ENCODE measurements around the gene SEPTIN5.

SEPTIN5 gene

DNA sequence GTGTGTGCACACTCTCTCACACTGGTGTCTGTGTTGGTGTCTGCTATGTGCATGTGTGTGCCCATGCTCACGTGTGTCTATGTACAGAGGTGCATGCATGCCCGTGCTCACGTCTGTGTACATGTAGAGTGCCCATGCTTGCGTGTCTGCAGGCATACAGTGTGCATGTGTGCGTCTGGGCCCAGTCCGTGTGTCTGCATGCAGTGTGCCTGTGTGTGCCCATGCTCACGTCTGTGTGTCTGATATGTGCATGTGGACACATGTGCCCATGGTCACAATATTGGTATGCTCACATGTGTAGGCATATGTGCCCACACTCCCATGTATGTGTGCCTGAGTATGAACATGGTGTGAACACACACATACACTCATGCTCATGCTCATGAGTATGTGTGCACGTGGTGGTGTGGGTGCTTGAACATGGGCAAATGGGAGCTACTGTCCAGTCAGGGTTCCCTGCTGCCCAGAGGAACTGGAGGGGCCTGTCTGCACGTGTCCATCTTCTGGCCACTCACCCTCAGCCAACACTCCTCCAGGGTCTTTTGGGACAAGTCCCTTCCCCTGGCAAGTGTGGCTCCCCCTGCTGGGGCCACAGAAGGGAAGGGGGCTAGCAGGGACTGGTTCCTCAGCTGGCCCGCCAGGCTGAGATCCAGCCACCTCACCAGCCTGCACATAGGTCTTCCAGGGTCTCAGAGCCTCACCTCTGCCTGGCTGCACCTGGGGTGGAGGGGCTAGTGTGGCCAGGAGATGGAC is 39.0 kb downstream of the SEPTIN5 start:
- no peak overlapping the region for H3K4me3 ChIP-seq (ENCODE audit: control insufficient read depth, low read depth, low read length)
- DNase-seq (ENCODE audit: low read depth), result no peak
- TF ChIP-seq, protein P1, sequence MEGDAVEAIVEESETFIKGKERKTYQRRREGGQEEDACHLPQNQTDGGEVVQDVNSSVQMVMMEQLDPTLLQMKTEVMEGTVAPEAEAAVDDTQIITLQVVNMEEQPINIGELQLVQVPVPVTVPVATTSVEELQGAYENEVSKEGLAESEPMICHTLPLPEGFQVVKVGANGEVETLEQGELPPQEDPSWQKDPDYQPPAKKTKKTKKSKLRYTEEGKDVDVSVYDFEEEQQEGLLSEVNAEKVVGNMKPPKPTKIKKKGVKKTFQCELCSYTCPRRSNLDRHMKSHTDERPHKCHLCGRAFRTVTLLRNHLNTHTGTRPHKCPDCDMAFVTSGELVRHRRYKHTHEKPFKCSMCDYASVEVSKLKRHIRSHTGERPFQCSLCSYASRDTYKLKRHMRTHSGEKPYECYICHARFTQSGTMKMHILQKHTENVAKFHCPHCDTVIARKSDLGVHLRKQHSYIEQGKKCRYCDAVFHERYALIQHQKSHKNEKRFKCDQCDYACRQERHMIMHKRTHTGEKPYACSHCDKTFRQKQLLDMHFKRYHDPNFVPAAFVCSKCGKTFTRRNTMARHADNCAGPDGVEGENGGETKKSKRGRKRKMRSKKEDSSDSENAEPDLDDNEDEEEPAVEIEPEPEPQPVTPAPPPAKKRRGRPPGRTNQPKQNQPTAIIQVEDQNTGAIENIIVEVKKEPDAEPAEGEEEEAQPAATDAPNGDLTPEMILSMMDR (conservative IDR thresholded peaks at IDR 0.05; ENCODE audit: control insufficient read depth, insufficient read depth, low read depth, low read length), result no peak

DNA sequence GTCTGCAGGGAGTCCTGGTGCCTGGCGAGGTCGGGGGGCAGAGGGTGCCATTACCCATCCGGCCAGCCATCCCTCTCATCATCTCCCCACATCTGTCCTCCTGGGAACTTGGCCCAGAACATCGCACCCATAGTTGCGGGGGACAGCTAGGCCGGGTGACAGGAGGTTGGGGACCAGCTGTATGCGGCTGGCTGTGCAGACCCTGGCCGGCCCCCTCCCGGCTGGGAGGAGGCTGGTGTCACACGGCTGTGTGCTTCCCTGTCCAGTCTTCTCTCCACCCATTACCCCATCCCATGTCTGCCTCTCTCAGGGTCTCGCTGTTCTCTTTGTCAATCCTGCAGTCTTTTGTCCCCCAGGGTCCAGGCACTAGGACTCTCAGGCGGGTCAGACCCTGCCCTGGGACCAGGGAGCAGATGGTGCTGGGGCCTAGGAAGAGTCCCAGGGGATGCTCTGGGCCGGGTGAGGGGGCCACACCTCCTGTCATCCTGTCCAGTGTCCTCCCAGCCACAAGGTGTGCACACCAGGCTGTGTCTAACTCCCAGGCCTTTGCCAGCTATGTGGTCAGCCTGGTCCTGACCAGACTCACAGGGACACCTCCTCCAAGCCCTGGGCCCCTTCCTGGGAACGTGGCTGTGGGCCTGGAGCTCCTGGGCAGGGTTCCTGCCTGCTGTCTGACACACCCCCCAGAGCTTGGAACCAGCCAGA is 39.8 kb downstream of the SEPTIN5 start:
- H3K4me3 ChIP-seq (ENCODE audit: control insufficient read depth, low read depth, low read length), result no peak overlapping the region
- DNase-seq (ENCODE audit: low read depth), result no peak
- TF ChIP-seq, protein P1 (conservative IDR thresholded peaks at IDR 0.05; ENCODE audit: control insufficient read depth, insufficient read depth, low read depth, low read length), result no peak

DNA sequence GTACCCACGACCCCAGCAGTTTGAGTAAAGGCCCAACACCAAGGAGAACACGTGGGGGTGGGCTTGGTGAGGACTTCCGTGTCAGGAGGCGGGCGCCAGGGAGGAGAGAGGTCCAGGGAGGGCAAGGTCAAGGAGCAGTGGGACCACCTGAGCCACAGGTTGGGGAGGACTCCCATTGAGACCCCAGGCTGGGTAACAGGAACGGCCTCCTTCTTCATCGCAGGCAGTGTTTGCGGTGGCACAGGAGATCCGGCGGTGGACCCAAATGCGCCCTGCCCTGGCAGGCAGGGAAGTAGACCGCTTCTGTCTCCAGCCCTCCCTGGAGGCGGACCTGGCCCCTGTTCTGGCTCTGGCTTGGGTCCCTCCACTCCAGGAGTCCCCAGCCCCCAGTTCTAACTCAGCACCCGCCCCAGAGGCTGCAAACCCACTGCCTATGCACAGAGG is 40.4 kb downstream of the SEPTIN5 start:
- no peak overlapping the region for H3K4me3 ChIP-seq (ENCODE audit: control insufficient read depth, low read depth, low read length)
- TF ChIP-seq, protein P1 (conservative IDR thresholded peaks at IDR 0.05; ENCODE audit: control insufficient read depth, insufficient read depth, low read depth, low read length), result no peak
- no peak for DNase-seq (ENCODE audit: low read depth)

DNA sequence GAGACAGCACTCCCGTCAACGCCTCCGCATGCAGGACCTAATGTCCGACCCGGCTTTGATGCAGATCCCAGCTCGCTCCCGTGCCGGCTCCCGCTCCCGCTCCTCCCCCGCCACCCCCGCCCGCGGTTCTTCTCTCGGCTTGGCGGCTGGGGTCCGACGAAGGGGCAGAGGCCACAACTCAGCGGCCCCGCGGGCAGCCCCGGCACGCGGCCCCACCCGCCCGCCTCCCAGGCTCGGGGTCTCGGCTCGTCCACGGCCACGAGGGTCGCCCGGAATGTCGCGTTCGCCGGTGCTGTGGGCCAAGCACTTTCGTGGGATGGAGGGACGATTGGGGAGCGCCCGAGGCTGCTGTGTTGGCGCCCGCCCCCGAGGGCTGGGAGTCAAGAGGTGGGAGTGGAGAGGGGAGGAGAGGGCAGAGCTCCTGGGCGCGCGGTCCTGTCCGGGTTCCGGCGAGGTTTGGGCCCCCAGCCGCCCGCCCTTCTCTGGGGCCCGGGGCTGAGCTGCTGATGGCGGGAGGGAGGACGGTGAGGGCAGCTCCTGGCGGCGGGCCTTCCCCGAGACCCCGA is 40.9 kb downstream of the SEPTIN5 start:
- no peak for DNase-seq (ENCODE audit: low read depth)
- H3K4me3 ChIP-seq (ENCODE audit: control insufficient read depth, low read depth, low read length), result no peak overlapping the region
- TF ChIP-seq, protein P1 (conservative IDR thresholded peaks at IDR 0.05; ENCODE audit: control insufficient read depth, insufficient read depth, low read depth, low read length), result no peak

DNA sequence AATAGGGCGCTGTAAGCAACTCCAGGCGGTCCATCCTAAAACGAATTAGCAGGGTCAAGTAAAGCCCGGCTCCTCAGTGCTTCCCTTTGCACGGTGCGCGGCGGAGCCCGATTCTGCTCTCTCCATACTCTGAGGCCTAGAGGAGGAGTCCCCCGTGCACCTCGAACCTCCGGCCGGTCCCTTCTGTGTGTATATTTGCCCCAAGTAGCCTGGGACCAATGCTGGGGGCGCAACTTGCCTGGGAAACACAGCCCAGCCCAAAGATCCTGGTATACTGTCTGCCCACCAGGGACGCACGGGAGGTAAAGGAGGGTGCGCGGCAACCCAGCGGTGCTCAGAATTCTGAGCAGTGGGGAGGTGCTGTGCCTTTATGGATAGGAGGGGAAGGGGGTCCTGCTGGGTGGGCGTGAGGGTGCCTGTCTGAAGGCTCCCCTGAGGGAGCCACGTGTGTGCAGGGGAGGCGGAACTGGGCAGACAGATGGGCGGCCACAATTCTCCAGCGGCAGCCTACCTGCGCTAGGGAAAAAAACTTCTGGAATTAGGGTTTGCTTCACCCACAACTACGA is 41.5 kb downstream of the SEPTIN5 start:
- H3K4me3 ChIP-seq (ENCODE audit: control insufficient read depth, low read depth, low read length), result no peak overlapping the region
- TF ChIP-seq, protein P1 (conservative IDR thresholded peaks at IDR 0.05; ENCODE audit: control insufficient read depth, insufficient read depth, low read depth, low read length), result no peak
- DNase-seq (ENCODE audit: low read depth), result no peak

DNA sequence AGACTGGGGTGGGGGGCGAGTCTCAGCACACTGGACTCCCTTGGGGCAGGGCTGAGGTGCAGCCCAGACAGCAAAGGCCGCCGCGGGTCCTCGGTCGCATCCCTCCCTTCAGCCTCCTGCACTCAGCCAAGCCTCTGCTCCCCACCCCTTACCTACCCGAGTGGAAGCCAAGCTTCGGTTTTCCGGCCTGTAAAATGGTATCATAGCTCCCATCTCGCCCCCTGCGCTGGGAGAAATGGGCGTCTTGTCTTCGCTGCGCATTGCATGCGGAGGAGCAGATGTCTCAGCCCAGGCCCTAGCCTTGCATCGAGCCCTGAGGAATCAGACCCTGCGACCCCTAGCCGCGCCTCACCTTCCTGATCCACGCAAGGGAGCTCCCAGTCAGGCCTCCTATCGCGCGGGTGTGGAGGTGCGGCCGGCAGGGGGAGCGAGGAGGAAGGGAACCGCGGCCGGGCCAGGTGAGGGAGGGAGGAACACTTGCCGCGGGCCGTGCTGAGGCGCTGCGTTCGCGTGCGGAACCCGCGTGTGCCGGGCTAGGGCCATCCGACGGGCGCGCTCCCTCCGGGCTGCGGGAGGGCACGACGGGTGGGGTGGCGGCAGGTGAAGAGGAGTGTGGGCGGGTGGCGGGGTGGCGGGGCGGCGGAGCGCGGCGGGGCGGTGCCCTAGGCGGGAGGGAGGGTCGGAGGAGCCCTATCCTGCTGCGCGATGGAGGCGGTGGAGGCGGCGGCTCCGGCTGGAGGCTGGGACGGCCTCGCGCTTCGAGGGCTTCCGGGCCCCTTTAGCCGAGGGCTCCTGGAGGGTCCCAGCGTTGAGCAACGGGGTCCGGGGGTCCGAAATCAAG is 42.2 kb downstream of the SEPTIN5 start:
- DNase-seq (ENCODE audit: low read depth), result no peak
- no peak overlapping the region for H3K4me3 ChIP-seq (ENCODE audit: control insufficient read depth, low read depth, low read length)
- TF ChIP-seq, protein P1 (conservative IDR thresholded peaks at IDR 0.05; ENCODE audit: control insufficient read depth, insufficient read depth, low read depth, low read length), result peak; percentile 27
